Spinal cord (tissue), 10 donors: ENCODE data around the gene TGFB2. TPM values are rescaled to one million over a fixed set of nuclear protein-coding genes. Genes with fewer than 3 reads are reported as not detected.

ENCODE experiments used
- DNase-seq, 6 donors: peaks; one replicate each; pipeline versions ENCODE4 v3.0.0 to v3.0.0-alpha.2; 2013 to 2015; ENCODE audit warnings: low spot score in 6 of 6, low read depth in 4 of 6
- H3K27ac ChIP-seq: one replicate; pipeline ENCODE4 v1.5.1; 2013; ENCODE audit warnings: low read depth, low read length, control low read depth
- H3K27me3 ChIP-seq: one replicate; pipeline ENCODE4 v1.6.1; 2013; ENCODE audit warnings: low read length; ENCODE audit not compliant: control insufficient read depth, insufficient read depth
- H3K36me3 ChIP-seq: one replicate; pipeline ENCODE4 v1.6.1; 2013; ENCODE audit warnings: low read length; ENCODE audit not compliant: control insufficient read depth, insufficient read depth
- H3K4me1 ChIP-seq: one replicate; pipeline ENCODE4 v1.6.1; 2013; ENCODE audit warnings: low read length; ENCODE audit not compliant: control insufficient read depth, insufficient read depth
- H3K4me3 ChIP-seq: one replicate; pipeline ENCODE4 v1.5.1; 2013; ENCODE audit warnings: low read depth, low read length, control low read depth
- H3K9me3 ChIP-seq: one replicate; pipeline ENCODE4 v1.6.1; 2013; ENCODE audit warnings: low read length; ENCODE audit not compliant: control insufficient read depth, insufficient read depth
- WGBS: methylation state at CpG from one replicate; pipeline ENCODE4 v1.1.5; 2013; ENCODE audit warnings: missing lambda C conversion rate; ENCODE audit not compliant: insufficient coverage; 5-methylcytosine and 5-hydroxymethylcytosine counted together
- polyA plus RNA-seq, 2 donors: library from polyadenylated mRNA; unstranded; fragments of 120-200 nt; gene quantifications; one replicate each; pipeline ENCODE4 v1.2.1, GENCODE V29; 2013; ENCODE audit not compliant: insufficient read length in 2 of 2
- total RNA-seq, 2 donors: library from RNA; depleted of rRNA in 1 of 2; stranded (reverse); fragments of 120-200 nt in 1 of 2; fragments of >200 nt in 1 of 2; gene quantifications; one replicate each; pipeline versions ENCODE4 v1.2.3 to v1.2.4, GENCODE V29; 2013 to 2014
- donor health status: healthy.

Gene TGFB2
- total and polyA plus RNA-seq, 4 donors: 30.7 to 44.1 (median 35.3) TPM

- DNase-seq: peak in 2 of 6 donors; percentile 77 to 82
- Histone ChIP-seq H3K9me3 (no peaks in the 10 kb centered on the region), H3K36me3 (no peaks in the 10 kb centered on the region), H3K4me1 (peaks cover 16% of the 10 kb centered on the region), H3K27me3 (peaks cover 4% of the 10 kb centered on the region), H3K4me3 (peak overlapping the region; percentile 87), H3K27ac (peak overlapping the region; percentile 94)
- WGBS: 0% methylated on average over 8 of the region's 14 CpGs
These were observed 2.2 kb downstream of the TGFB2 start for GRCh38 chr1:218347336-218347722.

GRCh38 chr1:218347723-218348627 lies 2.8 kb downstream of the TGFB2 start:
- Histone ChIP-seq H3K36me3 (no peaks in the 10 kb centered on the region), H3K27ac (peak overlapping the region; percentile 94), H3K4me3 (peak overlapping the region; percentile 87), H3K9me3 (no peaks in the 10 kb centered on the region), H3K27me3 (peaks cover 4% of the 10 kb centered on the region), H3K4me1 (peaks cover 16% of the 10 kb centered on the region)
- peak in 2 of 6 donors; percentile 76 to 79 for DNase-seq
- 0% methylated on average over 1 of the region's 9 CpGs for WGBS

- DNase-seq: peak in 2 of 6 donors; percentile 36 to 52
- peak overlapping the region; percentile 87 for H3K4me3 ChIP-seq
- peak overlapping the region; percentile 94 for H3K27ac ChIP-seq
- no CpG with 5 or more reads among the region's 3 CpGs for WGBS
- peaks cover 16% of the 10 kb centered on the region for H3K4me1 ChIP-seq
- no peaks in the 10 kb centered on the region for H3K9me3 ChIP-seq
- no peaks in the 10 kb centered on the region for H3K36me3 ChIP-seq
- peaks cover 4% of the 10 kb centered on the region for H3K27me3 ChIP-seq
These were observed 3.5 kb downstream of the TGFB2 start for GRCh38 chr1:218348628-218349071.

- Histone ChIP-seq H3K27me3 (peaks cover 4% of the 10 kb centered on the region), H3K36me3 (no peaks in the 10 kb centered on the region), H3K27ac (peak overlapping the region; percentile 94), H3K4me3 (peak overlapping the region; percentile 87), H3K4me1 (peaks cover 16% of the 10 kb centered on the region), H3K9me3 (no peaks in the 10 kb centered on the region)
- WGBS: 58% methylated on average over 3 of the region's 5 CpGs
- DNase-seq: peak in 1 of 6 donors; percentile 25
These were observed 4.4 kb downstream of the TGFB2 start for GRCh38 chr1:218349348-218350034.

GRCh38 chr1:218350035-218350525 lies 4.9 kb downstream of the TGFB2 start:
- Histone ChIP-seq H3K27ac (peak overlapping the region; percentile 79), H3K27me3 (peaks cover 4% of the 10 kb centered on the region), H3K9me3 (no peaks in the 10 kb centered on the region), H3K4me3 (peak overlapping the region; percentile 22), H3K36me3 (no peaks in the 10 kb centered on the region), H3K4me1 (peaks cover 16% of the 10 kb centered on the region)
- DNase-seq: no peak
- WGBS: 0% methylated on average over 1 of the region's 7 CpGs

GRCh38 chr1:218350801-218351266 lies 5.7 kb downstream of the TGFB2 start:
- Histone ChIP-seq H3K4me3 (peak overlapping the region; percentile 22), H3K4me1 (peaks cover 15% of the 10 kb centered on the region), H3K27me3 (peaks cover 4% of the 10 kb centered on the region), H3K36me3 (no peaks in the 10 kb centered on the region), H3K27ac (peak overlapping the region; percentile 79), H3K9me3 (no peaks in the 10 kb centered on the region)
- no CpG with 5 or more reads among the region's 2 CpGs for WGBS
- DNase-seq: peak in 2 of 6 donors; percentile 57 to 67

- peak overlapping the region; percentile 79 for H3K27ac ChIP-seq
- H3K27me3 ChIP-seq: peaks cover 3% of the 10 kb centered on the region
- H3K4me3 ChIP-seq: peak overlapping the region; percentile 13
- H3K9me3 ChIP-seq: no peaks in the 10 kb centered on the region
- H3K4me1 ChIP-seq: peaks cover 19% of the 10 kb centered on the region
- WGBS: 100% methylated on average over 1 of the region's 10 CpGs
- DNase-seq: peak in 1 of 6 donors; percentile 38
- no peaks in the 10 kb centered on the region for H3K36me3 ChIP-seq
These were observed 6.4 kb downstream of the TGFB2 start for GRCh38 chr1:218351391-218352074.

GRCh38 chr1:218352075-218352438 lies 6.9 kb downstream of the TGFB2 start:
- Histone ChIP-seq H3K9me3 (no peaks in the 10 kb centered on the region), H3K27me3 (no peaks in the 10 kb centered on the region), H3K36me3 (no peaks in the 10 kb centered on the region), H3K27ac (no peak overlapping the region), H3K4me1 (peaks cover 18% of the 10 kb centered on the region), H3K4me3 (no peak overlapping the region)
- 67% methylated on average over 3 of the region's 8 CpGs for WGBS
- no peak for DNase-seq

- H3K27ac ChIP-seq: no peak overlapping the region
- 100% methylated on average over 4 of the region's 4 CpGs for WGBS
- no peaks in the 10 kb centered on the region for H3K27me3 ChIP-seq
- no peak overlapping the region for H3K4me3 ChIP-seq
- peaks cover 13% of the 10 kb centered on the region for H3K4me1 ChIP-seq
- H3K36me3 ChIP-seq: no peaks in the 10 kb centered on the region
- no peaks in the 10 kb centered on the region for H3K9me3 ChIP-seq
- no peak for DNase-seq
These were observed 8.5 kb downstream of the TGFB2 start for GRCh38 chr1:218353656-218354055.
